Neural progenitor cell (in vitro differentiated cells): Measurements from ENCODE around the gene SRGAP2C.
"Not testable (repeated sequence)": the region's sequence is repeated elsewhere in the genome, so short reads cannot be mapped to it uniquely, and the experiment has no call there.

Experiments used
- CTCF ChIP-seq: fragments of 200-600 bp; sonication (generic); IDR thresholded peaks from 2 replicates; pipeline ENCODE4 v1.5.1; 2017; ENCODE audit warnings: antibody characterized with exemption, mild to moderate bottlenecking
- EZH2 ChIP-seq: fragments of 200-600 bp; sonication (generic); IDR thresholded peaks from 2 replicates; pipeline ENCODE4 v1.6.1; 2017; ENCODE audit warnings: antibody characterized with exemption, mild to moderate bottlenecking, moderate library complexity
- EZH2phosphoT487 ChIP-seq: fragments of 200-600 bp; sonication (generic); IDR thresholded peaks from 2 replicates; pipeline ENCODE4 v1.6.1; 2017; ENCODE audit warnings: antibody characterized with exemption

DNA sequence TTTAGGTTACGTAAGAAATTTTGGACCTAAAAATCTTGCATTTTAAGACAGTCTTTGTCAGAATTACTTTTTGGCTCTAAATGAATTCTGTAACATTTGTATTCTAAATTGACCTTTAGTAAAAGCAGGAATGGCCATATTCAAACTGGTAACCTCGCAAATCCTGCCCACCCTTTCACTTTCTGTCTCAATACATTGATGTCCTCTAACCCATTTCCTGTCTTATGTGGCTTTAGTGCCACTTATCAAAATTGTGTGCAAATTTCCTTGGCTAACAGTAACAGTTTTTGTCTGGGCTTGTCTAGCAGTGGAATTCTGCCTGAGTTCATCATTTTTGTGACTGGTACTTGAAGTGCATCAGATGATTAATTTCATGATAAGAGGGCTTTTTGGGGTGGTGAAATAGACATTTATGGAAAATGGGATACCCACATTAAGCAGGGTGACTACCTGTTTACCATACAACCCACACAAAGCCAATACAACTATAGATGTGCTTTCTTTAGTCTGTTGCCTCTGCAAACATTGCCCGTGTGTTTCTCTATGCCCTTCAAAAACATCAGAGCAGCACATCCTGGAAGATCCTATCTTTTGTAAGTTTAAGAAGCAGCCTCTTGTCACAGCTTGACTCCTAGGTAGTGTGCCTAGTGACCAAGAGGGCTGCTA is 205.3 kb downstream of the SRGAP2C start:
- TF ChIP-seq CTCF, EZH2phosphoT487, EZH2: not testable (repeated sequence)
